GM18502 (cell line): Measurements from ENCODE around the gene HOXC9.

Source experiments
- ATAC-seq: cut with Tn5 transposase; IDR thresholded peaks from one replicate; pipeline ENCODE4 v1.9.1; 2021; ENCODE audit warnings: mild to moderate bottlenecking; ENCODE audit not compliant: unreplicated experiment, poor library complexity

Gene HOXC9

DNA sequence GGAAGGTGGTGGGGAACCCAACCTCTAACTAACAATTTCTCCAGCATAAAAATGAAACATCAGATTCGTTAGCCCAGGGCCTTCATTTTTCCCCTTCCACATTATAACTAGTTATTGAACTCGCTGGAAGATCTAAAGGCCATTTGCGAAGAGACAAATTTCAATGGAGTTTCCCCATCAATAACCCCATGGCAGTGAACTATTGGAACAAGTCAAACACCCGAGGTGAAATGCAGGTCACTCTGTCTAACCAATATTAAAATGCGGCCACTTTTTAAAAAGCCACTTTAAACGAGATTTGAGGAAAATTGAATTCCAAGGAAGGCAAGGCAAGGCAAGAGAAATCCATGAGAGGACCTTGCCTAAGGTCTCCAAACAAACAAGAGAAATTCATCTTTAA lies 49.1 kb downstream of the HOXC9 start:
- ATAC-seq, result no peak

DNA sequence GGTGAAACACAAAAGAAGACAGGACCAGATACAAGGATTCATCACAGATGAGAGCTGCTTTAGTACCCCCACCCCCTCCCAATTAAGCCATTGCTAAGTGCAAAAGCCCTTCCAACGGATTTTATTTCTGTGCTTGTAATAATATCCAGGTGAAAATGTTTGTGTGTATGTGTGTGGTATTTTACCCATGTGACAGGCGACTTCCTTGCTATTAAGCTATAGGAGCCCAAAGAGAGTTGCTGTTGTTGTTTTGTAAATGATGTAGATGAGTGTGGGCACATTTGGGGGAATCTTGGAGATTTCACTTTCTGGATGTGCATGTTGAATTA lies 50.5 kb downstream of the HOXC9 start:
- ATAC-seq, result no peak

DNA sequence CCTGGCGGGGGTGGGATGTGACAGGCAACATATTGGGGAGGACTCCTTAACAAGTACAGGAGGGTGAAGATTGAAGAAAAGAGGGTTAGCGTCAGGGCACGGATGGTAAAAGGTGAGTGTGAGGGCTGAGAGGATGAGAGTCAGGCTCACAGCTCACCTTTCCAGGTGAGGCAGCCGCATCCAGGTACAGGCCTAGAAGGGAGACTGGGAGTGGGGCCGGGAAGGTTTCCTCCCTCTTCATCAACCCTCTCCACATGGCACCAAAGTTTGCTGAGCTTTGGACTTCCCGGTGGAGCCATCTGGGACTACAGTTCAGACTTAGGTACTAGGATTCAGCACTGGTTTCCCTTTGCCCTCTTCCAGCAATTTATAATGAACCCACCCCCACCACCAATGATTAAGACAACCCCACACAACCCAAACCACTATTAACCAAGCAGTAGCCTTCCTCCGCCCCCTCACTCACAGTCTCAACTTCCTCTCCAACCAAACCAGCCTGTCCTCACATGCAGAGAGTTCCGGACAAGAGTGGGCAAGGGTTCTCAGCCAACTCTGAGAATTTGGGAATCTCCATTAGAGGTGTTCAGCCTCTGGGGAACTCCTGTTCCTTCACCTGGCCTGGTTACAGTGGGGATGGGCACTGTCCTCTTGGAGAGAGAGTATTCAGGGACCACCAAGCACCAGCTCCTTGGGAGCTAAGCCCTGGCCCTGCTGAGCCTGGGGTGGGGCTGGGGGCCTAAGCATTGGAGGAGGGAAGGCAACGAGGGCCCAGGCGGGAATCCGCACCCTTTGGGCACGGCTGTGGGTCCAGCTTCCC lies 51.3 kb downstream of the HOXC9 start:
- no peak for ATAC-seq

DNA sequence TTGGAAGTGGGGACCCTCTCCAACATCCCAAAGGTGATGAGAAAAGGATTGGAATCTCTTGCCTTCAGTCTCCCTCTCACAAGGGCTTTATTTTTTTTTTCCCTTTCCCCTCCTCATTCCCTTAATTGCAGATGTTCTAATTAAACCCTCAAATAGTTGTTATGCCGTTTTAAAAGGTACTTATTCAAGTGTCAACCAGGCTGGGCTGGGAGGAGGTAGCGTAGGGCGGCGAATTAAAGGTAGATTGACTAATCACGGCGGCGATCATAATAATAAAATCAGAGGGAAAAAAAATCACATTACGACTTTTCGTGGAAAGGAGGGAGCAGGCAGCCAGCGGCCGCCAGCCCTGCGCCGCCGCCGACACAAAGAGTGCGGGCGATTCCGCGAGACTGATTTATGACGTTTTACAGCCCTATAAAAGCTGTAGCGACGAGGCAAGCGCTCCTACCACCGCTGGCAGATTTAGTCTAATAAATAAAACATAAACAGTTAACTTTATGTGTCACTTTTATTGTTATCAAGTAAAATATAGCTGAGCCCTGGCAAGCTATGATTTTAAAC lies 52.0 kb downstream of the HOXC9 start:
- no peak for ATAC-seq

DNA sequence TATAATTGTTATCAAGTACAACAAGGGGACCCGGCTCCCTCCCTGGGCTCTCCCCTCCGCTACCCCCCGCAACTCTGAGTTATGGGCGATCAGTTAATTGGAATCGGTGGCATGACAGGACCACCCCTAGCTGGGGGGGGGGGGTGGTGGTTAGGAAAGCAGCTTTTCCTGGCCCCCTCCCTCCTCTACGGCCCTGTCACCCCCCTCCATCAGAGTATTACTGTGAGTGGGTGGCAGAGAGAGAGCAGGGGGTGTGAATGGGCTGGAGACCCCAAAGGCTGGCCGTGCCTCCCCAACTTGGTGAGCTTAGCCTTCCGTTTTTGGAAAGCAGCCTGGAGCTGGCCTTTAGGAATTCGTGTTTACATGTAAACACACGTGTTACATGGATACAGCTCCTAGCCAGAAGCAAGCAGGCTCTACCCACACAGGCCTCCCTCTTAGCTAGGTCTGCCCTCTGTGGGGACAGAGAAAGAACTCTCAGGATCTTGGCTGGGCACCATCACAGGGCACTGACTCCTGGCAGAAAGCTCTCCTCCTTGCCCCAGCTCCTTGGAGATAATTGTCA lies 52.6 kb downstream of the HOXC9 start:
- peak; percentile 10 for ATAC-seq
